Memory B cell (primary cell): ENCODE data around the gene SKOR1.

Source experiments
- ATAC-seq: fragments of 150-1000 bp; cut with Tn5 transposase; 2 replicates; pipeline ENCODE4 v1.10.0; 2021; ENCODE audit warnings: low read depth, mild to moderate bottlenecking, moderate library complexity
- DNase-seq, 2 donors: peaks; one replicate each; pipeline ENCODE4 v3.0.0; 2022; ENCODE audit warnings: low spot score in 2 of 2
- H3K27ac Mint-ChIP-seq: one replicate; pipeline ENCODE4 v1.8.0; 2022; ENCODE audit warnings: mild to moderate bottlenecking, moderate library complexity, mixed read lengths
- H3K27me3 Mint-ChIP-seq: one replicate; pipeline ENCODE4 v1.8.0; 2022; ENCODE audit warnings: mixed read lengths
- H3K36me3 Mint-ChIP-seq: one replicate; pipeline ENCODE4 v1.8.0; 2022; ENCODE audit warnings: mild to moderate bottlenecking, mixed read lengths
- H3K4me1 Mint-ChIP-seq: one replicate; pipeline ENCODE4 v1.8.0; 2022; ENCODE audit warnings: mixed read lengths
- H3K4me3 Mint-ChIP-seq: one replicate; pipeline ENCODE4 v1.8.0; 2022; ENCODE audit warnings: mild to moderate bottlenecking, moderate library complexity, mixed read lengths
- H3K9me3 Mint-ChIP-seq: one replicate; pipeline ENCODE4 v1.8.0; 2022; ENCODE audit warnings: mixed read lengths

Gene SKOR1

DNA sequence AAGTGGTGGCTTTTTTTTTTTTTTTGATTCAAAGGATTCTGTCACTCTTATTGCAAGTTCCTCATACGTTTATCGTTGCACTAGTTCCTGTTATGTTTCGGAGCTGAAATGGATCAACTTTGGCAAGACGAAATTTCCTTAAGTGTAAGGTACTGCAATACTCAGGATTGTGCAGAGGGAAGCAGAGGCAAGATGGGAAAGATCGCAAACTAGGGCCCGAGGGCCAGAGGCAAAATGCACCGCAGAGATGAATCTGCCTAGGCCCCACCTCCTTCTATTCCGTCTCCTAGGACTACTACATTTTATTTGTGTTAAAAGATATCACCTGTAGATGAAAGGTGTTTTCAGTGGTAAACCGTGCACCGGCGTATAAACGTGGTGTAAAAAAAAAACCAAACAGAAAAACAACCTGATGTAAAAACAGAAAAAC is 14.2 kb downstream of the SKOR1 start:
- peak in 1 of 2 donors; percentile 54 for DNase-seq
- Mint-ChIP-seq H3K36me3 (no peaks in the 10 kb centered on the region), H3K27me3 (peaks cover 4% of the 10 kb centered on the region), H3K4me1 (peaks cover 18% of the 10 kb centered on the region), H3K4me3 (peak overlapping the region; percentile 98), H3K27ac (peak overlapping the region; percentile 100), H3K9me3 (no peaks in the 10 kb centered on the region)
- peak; percentile 28 for ATAC-seq

DNA sequence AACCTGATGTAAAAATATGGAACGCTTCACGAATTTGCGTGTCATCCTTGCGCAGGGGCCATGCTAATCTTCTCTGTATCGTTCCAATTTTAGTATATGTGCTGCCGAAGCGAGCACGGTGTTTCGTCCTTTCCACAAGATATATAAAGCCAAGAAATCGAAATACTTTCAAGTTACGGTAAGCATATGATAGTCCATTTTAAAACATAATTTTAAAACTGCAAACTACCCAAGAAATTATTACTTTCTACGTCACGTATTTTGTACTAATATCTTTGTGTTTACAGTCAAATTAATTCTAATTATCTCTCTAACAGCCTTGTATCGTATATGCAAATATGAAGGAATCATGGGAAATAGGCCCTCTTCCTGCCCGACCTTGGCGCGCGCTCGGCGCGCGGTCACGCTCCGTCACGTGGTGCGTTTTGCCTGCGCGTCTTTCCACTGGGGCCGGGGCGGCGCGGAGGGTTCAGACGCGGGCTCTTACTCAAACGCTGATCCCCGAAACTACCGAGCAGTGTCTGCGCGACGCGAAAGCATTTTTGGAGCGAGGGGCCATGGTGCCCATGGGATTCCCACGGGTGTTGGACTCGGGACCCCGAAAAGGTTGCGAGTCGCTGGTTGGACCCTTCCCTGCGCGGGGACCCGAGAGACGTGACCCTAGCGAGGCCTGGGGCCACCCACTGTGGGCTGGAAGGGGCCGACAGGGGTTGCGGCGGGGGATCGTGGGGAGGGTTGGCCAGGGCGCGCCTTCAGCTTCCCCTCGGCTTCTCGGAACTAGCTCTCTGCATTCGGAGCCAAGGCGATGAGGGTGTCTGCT is 14.8 kb downstream of the SKOR1 start, which contains the start of gene RNU6-1:
RNU6-1 (minus strand) TSS at position 117 of the 820 bp plus-strand sequence.
- no peaks in the 10 kb centered on the region for H3K36me3 Mint-ChIP-seq
- peaks cover 3% of the 10 kb centered on the region for H3K27me3 Mint-ChIP-seq
- no peaks in the 10 kb centered on the region for H3K9me3 Mint-ChIP-seq
- ATAC-seq (peak; percentile 82), DNase-seq (peak; percentile 90 to 92)
- peak within 1 kb of the TSS; percentile 98 for H3K4me3 Mint-ChIP-seq
- peak within 1 kb of the TSS; percentile 100 for H3K27ac Mint-ChIP-seq
- peaks cover 14% of the 10 kb centered on the region for H3K4me1 Mint-ChIP-seq

DNA sequence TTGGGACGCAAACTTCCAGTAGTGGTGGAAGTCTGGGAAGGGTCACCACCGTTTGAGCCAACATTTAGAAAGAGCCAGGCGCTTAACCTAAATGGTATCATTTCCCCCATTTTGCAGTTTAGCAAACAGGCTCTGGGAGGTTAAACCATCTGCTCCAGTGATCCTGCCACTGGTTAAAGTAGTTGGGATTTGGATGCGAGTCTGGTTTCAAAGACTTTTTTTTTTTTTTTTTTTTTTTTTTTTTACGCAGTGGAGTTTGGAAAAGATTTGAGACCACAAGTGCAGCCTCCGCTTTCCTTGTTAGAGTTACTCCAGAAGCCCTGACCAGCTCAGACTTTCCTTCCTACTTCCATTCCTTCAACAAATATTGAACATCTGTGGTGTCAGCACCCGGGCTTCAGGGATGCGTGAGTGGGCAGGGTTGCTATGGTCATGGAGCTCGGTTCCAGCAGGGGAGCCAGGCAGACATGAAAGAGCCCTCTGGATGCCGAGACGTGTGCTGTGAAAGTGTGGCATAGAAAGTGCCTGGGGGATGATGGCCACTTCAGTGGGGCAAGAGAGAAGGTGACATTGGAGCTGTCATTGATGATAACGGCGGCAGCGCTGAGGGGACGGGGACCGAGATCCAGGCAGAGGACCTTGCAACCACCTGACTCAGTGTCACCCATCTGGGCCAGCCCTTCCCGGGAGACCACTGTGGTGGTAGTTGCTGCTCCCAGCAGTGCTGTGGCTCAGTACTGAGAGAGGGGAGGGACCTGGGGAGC is 15.6 kb downstream of the SKOR1 start:
- Mint-ChIP-seq H3K27me3 (peaks cover 3% of the 10 kb centered on the region), H3K4me1 (peaks cover 13% of the 10 kb centered on the region), H3K4me3 (peak overlapping the region; percentile 98), H3K9me3 (no peaks in the 10 kb centered on the region), H3K36me3 (no peaks in the 10 kb centered on the region), H3K27ac (peak overlapping the region; percentile 100)
- DNase-seq (peak in 1 of 2 donors; percentile 37), ATAC-seq (no peak)

DNA sequence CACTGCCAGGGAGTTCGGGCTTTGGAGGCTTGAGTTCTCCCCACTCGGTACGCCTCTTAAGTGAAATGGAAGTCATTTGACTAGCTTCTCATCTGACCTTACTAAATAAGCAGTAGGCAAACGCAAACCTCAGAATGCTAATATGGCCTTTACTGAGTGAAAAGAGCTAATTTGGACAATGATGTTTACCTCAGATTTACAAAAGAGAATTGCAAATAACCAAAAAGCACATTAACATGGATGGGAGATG is 16.1 kb downstream of the SKOR1 start:
- DNase-seq, result no peak

DNA sequence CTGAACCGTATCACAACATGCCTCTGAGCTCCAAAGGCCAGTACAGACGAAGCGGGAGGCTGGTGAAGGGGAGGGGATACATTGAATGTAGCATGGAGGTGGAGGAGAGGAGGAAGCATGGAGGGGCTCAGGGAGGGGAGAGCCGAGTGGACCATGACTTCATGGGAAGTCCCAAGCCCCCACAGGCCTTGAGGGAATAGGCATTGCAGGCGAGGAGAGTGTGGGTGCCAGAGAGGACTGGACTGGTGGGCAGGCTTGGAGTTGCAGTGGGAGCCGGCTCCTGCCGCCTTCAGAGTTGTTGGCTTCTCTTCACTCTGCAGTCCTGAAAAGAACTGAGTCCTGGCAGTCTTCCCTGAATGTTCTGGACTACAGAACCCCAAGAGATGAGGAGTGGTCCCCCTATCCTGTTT is 17.8 kb downstream of the SKOR1 start:
- no peak for DNase-seq
- H3K4me3 Mint-ChIP-seq, result no peak overlapping the region
- H3K4me1 Mint-ChIP-seq, result peaks cover 10% of the 10 kb centered on the region
- H3K9me3 Mint-ChIP-seq, result no peaks in the 10 kb centered on the region
- H3K27ac Mint-ChIP-seq, result no peak overlapping the region
- no peak for ATAC-seq
- no peaks in the 10 kb centered on the region for H3K36me3 Mint-ChIP-seq
- H3K27me3 Mint-ChIP-seq, result peaks cover 3% of the 10 kb centered on the region

More for the DNA sequence above, 16.1 kb downstream of the SKOR1 start:
- Mint-ChIP-seq H3K4me3 (peak overlapping the region; percentile 98), H3K9me3 (no peaks in the 10 kb centered on the region), H3K4me1 (peaks cover 12% of the 10 kb centered on the region), H3K27ac (no peak overlapping the region), H3K27me3 (peaks cover 3% of the 10 kb centered on the region), H3K36me3 (no peaks in the 10 kb centered on the region)
- no peak for ATAC-seq

DNA sequence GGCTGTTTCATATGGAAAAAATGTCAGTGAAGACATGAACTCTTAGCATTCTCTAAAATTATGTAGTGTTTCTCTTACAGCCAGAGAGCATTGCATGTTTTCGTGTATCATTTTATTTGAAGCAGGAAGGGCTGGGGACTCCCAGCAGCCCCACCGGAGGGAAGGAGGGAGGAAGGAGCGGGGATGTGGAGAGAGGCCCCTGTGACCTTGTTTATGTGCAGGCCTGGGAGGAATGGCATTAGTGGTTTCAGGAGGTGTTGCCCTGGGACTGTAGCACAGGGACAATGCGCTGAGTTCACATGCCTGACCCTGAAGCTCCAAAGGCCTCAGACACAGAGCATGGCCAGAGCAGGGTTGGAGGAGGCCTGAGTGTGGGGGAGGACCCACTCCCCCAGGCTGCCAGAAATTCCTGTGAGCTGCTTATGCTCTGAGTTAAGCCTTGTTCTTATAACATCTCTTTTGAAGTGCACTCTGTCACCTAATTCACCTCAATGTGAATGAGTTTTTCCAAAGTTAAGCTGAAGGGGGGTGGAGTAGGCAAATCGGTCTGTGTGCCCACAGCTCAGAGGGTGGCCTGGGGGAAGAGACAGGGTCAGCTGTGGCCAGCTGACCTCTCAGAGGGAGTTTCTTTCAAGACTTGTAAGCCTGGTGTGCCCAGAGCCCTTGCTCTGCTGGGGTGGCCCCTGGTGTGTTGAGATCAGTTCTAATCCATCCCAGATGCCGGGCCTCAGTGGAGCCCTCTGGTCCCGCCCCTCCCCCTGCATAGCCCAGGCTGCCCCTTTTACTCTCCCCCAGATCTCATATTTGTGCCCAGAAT is 18.5 kb downstream of the SKOR1 start:
- Mint-ChIP-seq H3K27ac (no peak overlapping the region), H3K4me3 (no peak overlapping the region), H3K4me1 (peaks cover 10% of the 10 kb centered on the region), H3K9me3 (no peaks in the 10 kb centered on the region), H3K36me3 (no peaks in the 10 kb centered on the region), H3K27me3 (peaks cover 4% of the 10 kb centered on the region)
- ATAC-seq (no peak), DNase-seq (no peak)

DNA sequence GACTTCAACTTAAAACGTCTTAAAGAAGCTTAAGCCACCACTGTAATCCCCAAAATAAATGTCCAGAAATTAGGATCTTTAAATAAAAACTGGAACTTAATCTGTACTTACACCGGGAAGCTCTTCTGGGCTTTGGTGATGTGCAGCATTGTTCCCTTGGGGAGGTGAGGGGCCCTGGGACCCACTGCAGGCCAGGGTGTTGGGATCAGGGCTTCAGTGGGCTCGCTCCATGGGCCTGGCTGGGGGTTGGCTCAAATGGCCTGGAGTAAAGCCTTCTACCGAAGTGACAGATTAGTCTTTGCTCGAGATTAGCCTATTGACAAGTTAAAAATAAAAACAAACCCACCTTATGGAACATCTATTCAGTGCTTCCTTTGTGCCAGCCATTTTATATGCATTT is 20.7 kb downstream of the SKOR1 start:
- no peak overlapping the region for H3K4me3 Mint-ChIP-seq
- ATAC-seq (no peak), DNase-seq (no peak)
- peaks cover 9% of the 10 kb centered on the region for H3K4me1 Mint-ChIP-seq
- peaks cover 8% of the 10 kb centered on the region for H3K27me3 Mint-ChIP-seq
- H3K36me3 Mint-ChIP-seq, result no peaks in the 10 kb centered on the region
- no peaks in the 10 kb centered on the region for H3K9me3 Mint-ChIP-seq
- no peak overlapping the region for H3K27ac Mint-ChIP-seq

DNA sequence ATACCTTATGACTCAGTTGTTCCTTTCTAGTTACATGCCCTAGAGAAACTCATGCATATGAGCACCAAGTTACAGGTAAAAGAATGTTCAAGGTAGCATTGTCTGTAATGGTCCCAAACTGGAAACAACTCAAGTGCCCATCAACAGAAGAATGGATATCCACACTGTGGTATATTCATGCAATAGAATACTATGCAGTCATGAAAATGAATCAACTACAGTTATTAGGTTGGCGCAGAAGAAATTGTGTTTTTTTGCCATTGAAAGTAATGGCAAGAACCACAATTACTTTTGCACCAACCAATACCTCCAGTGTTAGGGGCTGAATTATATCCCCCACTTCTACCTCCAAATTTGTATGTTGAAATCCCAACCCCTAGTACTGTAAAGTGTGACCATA is 24.2 kb downstream of the SKOR1 start:
- no peaks in the 10 kb centered on the region for H3K9me3 Mint-ChIP-seq
- no peak overlapping the region for H3K27ac Mint-ChIP-seq
- no peaks in the 10 kb centered on the region for H3K36me3 Mint-ChIP-seq
- peaks cover 13% of the 10 kb centered on the region for H3K4me1 Mint-ChIP-seq
- peaks cover 8% of the 10 kb centered on the region for H3K27me3 Mint-ChIP-seq
- no peak for DNase-seq
- no peak for ATAC-seq
- no peak overlapping the region for H3K4me3 Mint-ChIP-seq

DNA sequence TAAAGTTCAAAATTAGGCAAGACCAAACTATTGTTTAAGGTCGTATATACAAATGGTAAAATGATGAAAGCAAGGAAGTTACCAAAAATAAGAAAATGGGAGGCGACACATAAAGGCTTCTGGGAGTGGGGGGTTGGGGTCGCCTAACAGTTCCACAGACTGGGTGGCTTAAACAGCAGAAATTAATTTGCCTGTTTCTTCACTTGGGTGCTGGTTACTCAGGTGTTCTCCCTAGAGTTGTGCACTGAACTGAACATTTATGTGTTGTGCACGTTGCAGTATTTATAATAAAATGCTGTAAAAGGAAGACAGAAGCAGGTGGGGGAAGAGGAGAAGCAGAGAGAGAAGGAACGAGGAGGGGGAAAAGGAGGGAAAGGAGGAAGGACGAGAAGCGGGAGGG is 25.0 kb downstream of the SKOR1 start:
- no peaks in the 10 kb centered on the region for H3K36me3 Mint-ChIP-seq
- peaks cover 8% of the 10 kb centered on the region for H3K27me3 Mint-ChIP-seq
- DNase-seq (no peak), ATAC-seq (no peak)
- peaks cover 13% of the 10 kb centered on the region for H3K4me1 Mint-ChIP-seq
- no peaks in the 10 kb centered on the region for H3K9me3 Mint-ChIP-seq
- H3K27ac Mint-ChIP-seq, result no peak overlapping the region
- H3K4me3 Mint-ChIP-seq, result no peak overlapping the region

DNA sequence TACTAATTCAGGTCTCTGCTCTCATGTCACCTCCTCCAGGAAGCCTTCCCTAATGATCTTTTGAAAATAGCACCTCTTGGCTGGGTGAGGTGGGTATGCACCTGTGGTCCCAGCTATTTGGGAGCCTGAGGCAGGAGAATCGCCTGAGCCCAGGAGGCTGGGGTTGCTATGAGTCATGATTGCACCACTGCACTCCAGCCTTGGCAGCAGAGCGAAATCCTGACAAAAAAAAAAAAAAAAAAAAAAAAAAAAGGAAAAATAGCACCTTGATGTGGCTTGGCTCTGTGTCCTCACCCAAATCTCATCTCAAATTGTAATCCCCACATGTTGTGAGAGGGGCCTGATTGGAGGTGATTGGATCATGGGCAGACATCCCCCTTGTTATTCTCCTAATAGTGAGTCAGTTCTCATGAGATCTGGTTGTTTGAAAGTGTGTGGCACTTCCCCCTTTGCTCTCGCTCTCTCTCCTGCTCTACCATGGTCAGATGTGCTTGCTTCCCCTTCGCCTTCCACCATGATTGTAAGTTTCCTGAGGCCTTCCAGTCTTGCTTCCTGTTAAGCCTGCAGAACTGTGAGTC is 25.8 kb downstream of the SKOR1 start:
- peaks cover 9% of the 10 kb centered on the region for H3K27me3 Mint-ChIP-seq
- ATAC-seq (peak; percentile 43), DNase-seq (no peak)
- H3K36me3 Mint-ChIP-seq, result no peaks in the 10 kb centered on the region
- H3K9me3 Mint-ChIP-seq, result no peaks in the 10 kb centered on the region
- H3K27ac Mint-ChIP-seq, result no peak overlapping the region
- no peak overlapping the region for H3K4me3 Mint-ChIP-seq
- peaks cover 13% of the 10 kb centered on the region for H3K4me1 Mint-ChIP-seq

DNA sequence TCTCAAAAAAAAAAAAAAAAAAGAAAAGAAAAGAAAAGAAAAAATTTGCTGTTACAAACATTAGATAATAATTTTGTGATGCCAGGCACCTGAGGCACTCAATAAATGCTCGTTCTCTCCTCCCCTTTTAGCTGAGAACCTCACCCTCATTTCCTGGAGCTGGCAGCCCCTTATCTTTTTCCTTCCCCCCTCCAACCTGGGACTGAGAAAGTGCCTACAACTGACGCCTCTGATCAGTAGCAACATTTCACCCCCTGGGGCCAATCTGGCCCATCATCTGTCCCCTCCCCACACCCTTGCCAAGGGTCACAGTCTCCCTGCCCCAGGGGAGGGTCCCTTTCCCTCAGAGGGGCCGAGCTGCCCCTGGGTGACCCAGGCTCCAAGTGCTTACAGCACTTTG is 27.1 kb downstream of the SKOR1 start:
- H3K27me3 Mint-ChIP-seq, result peaks cover 10% of the 10 kb centered on the region
- peaks cover 13% of the 10 kb centered on the region for H3K4me1 Mint-ChIP-seq
- ATAC-seq (no peak), DNase-seq (no peak)
- no peaks in the 10 kb centered on the region for H3K36me3 Mint-ChIP-seq
- no peak overlapping the region for H3K27ac Mint-ChIP-seq
- no peak overlapping the region for H3K4me3 Mint-ChIP-seq
- H3K9me3 Mint-ChIP-seq, result no peaks in the 10 kb centered on the region

DNA sequence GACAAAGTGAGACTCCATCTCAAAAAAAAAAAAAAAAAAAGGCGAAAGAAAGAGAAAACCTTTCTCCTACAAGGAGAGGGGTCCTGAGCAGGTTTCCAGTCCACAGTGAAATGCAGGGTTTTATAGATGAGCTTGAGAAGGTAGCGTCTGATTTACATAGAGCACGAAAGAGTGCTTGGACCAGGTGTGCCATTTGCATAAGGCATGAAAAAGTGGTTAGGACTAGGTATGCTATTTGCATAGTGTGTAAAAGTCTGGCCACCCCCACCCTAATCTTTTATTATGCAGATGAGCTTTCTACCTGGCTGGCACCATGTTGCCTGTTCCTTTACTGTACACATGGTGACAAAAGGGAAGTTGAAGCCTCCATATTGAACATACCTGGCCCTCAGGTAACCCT is 28.1 kb downstream of the SKOR1 start:
- peaks cover 13% of the 10 kb centered on the region for H3K4me1 Mint-ChIP-seq
- no peak for DNase-seq
- no peaks in the 10 kb centered on the region for H3K9me3 Mint-ChIP-seq
- H3K4me3 Mint-ChIP-seq, result peak overlapping the region; percentile 41
- ATAC-seq, result peak; percentile 80
- no peak overlapping the region for H3K27ac Mint-ChIP-seq
- H3K36me3 Mint-ChIP-seq, result no peaks in the 10 kb centered on the region
- peaks cover 6% of the 10 kb centered on the region for H3K27me3 Mint-ChIP-seq

DNA sequence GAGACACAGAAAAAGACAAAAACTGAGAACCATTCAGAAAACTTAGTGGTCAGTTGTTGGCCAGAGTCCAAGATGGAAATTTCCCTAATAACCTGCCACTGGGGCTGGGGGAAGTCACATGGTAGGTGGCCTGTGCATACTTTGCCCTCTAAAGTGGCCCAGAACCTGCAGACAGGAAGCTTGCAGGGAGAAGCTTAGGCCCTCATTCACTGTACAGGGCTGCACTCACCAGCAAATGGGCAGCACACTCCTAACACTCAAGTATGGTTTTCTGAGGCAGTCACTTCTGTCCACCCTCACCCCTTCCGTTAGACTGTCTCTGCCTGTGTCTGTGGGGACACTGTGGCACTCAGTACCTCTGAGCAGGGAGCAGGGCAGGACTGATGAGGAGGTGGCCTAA is 29.0 kb downstream of the SKOR1 start:
- DNase-seq, result no peak

DNA sequence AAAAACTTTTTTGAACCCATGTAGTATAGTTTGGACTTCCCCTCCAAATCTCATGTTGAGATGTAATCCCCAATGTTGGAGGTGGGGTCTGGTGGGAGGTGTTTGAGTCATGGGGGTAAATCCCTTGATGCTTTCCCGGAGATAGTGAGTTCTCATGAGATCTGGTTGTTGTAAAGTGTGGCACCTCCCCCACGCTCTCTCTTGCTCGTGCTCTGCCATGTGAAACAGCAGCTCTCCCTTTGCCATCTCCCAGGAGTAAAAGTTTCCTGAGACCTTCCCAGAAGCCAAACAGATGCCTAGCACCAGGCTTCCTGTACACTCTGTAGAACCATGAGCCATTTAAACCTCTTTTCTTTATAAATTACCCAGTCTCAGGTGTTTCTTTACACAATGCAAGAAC is 30.5 kb downstream of the SKOR1 start:
- Mint-ChIP-seq H3K36me3 (no peaks in the 10 kb centered on the region), H3K27me3 (peaks cover 2% of the 10 kb centered on the region), H3K9me3 (no peaks in the 10 kb centered on the region), H3K4me3 (no peak overlapping the region), H3K4me1 (peaks cover 16% of the 10 kb centered on the region), H3K27ac (no peak overlapping the region)
- ATAC-seq, result no peak
- DNase-seq, result no peak

More for the DNA sequence above, 29.0 kb downstream of the SKOR1 start:
- H3K4me3 Mint-ChIP-seq, result no peak overlapping the region
- no peaks in the 10 kb centered on the region for H3K36me3 Mint-ChIP-seq
- H3K4me1 Mint-ChIP-seq, result peaks cover 13% of the 10 kb centered on the region
- H3K27ac Mint-ChIP-seq, result no peak overlapping the region
- H3K9me3 Mint-ChIP-seq, result no peaks in the 10 kb centered on the region
- ATAC-seq, result no peak
- peaks cover 6% of the 10 kb centered on the region for H3K27me3 Mint-ChIP-seq
